Measurements from ENCODE around the gene CXCR6. TPM values are rescaled to one million over a fixed set of nuclear protein-coding genes. Genes with fewer than 3 reads are reported as not detected.

Gene CXCR6
- total and polyA plus RNA-seq, 7 donors = 0.05 to 0.50 (median 0.10) TPM; not detected in 4

GRCh38 chr3:45904931-45905330, 38.3 kb upstream of the CXCR6 start:
- no peak overlapping the region for H3K27ac ChIP-seq
- H3K36me3 ChIP-seq (ENCODE audit: insufficient read depth in 1 of 2, low read depth in 1 of 2) = peaks cover 4 to 23% of the 10 kb centered on the region in 2 donors
- intact Hi-C loops (cut with DNase I) = loop anchor here (5.0 kb wide), 1 partner anchor 143 kb away; no protein-coding TSS in a partner anchor
- H3K27me3 ChIP-seq (ENCODE audit: insufficient read depth in 3 of 3, low read length in 2 of 3) = no peaks in the 10 kb centered on the region
- TF ChIP-seq CTCF (IDR thresholded peaks at IDR 0.05) = no peak
- H3K4me3 ChIP-seq = no peak overlapping the region
- peaks cover 7% of the 10 kb centered on the region for H3K4me1 ChIP-seq
- ATAC-seq (no peak), DNase-seq (no peak)
- WGBS, 3 donors = 85 to 91% (median 90%) methylated on average over 3 of the region's 3 CpGs
- H3K9me3 ChIP-seq = no peaks in the 10 kb centered on the region

GRCh38 chr3:45905755-45906154, 37.5 kb upstream of the CXCR6 start:
- H3K36me3 ChIP-seq (ENCODE audit: insufficient read depth in 1 of 2, low read depth in 1 of 2) = peaks cover 4 to 23% of the 10 kb centered on the region in 2 donors
- WGBS, 3 donors = 81 to 86% (median 82%) methylated on average over 3 of the region's 3 CpGs
- no peaks in the 10 kb centered on the region for H3K27me3 ChIP-seq (ENCODE audit: insufficient read depth in 3 of 3, low read length in 2 of 3)
- peaks cover 7% of the 10 kb centered on the region for H3K4me1 ChIP-seq
- TF ChIP-seq CTCF (IDR thresholded peaks at IDR 0.05) = no peak
- intact Hi-C loops (cut with DNase I) = loop anchor here (5.0 kb wide), 1 partner anchor 143 kb away; no protein-coding TSS in a partner anchor
- H3K4me3 ChIP-seq = no peak overlapping the region
- no peak overlapping the region for H3K27ac ChIP-seq
- ATAC-seq = no peak
- no peaks in the 10 kb centered on the region for H3K9me3 ChIP-seq
- no peak for DNase-seq

GRCh38 chr3:45906681-45907407, 36.4 kb upstream of the CXCR6 start:
- peak; percentile 43 to 64 for DNase-seq
- no peaks in the 10 kb centered on the region for H3K27me3 ChIP-seq (ENCODE audit: insufficient read depth in 3 of 3, low read length in 2 of 3)
- H3K27ac ChIP-seq = peak overlapping the region; percentile 24
- peak; percentile 34 for TF ChIP-seq CTCF (IDR thresholded peaks at IDR 0.05)
- WGBS, 3 donors = 44 to 54% (median 48%) methylated on average over 9 of the region's 9 CpGs
- intact Hi-C loops (cut with DNase I) = loop anchor here (5.0 kb wide), 1 partner anchor 145 kb away; no protein-coding TSS in a partner anchor
- no peaks in the 10 kb centered on the region for H3K9me3 ChIP-seq
- H3K36me3 ChIP-seq (ENCODE audit: insufficient read depth in 1 of 2, low read depth in 1 of 2) = peaks cover 4 to 23% of the 10 kb centered on the region in 2 donors
- ATAC-seq = peak; percentile 87 to 94 (median 92)
- peaks cover 7% of the 10 kb centered on the region for H3K4me1 ChIP-seq
- no peak overlapping the region for H3K4me3 ChIP-seq

- DNase-seq = no peak
- intact Hi-C loops (cut with DNase I) = loop anchor here (5.0 kb wide), 1 partner anchor 146 kb away; no protein-coding TSS in a partner anchor
- WGBS, 3 donors = 65 to 68% (median 67%) methylated on average over 13 of the region's 13 CpGs
- TF ChIP-seq CTCF (IDR thresholded peaks at IDR 0.05) = no peak
- no peak overlapping the region for H3K4me3 ChIP-seq
- H3K4me1 ChIP-seq = peaks cover 7% of the 10 kb centered on the region
- peak; percentile 67 to 80 (median 78) for ATAC-seq
- H3K27me3 ChIP-seq (ENCODE audit: insufficient read depth in 3 of 3, low read length in 2 of 3) = no peaks in the 10 kb centered on the region
- no peak overlapping the region for H3K27ac ChIP-seq
- no peaks in the 10 kb centered on the region for H3K9me3 ChIP-seq
- H3K36me3 ChIP-seq (ENCODE audit: insufficient read depth in 1 of 2, low read depth in 1 of 2) = peaks cover 0 to 21% of the 10 kb centered on the region in 2 donors
These were observed 35.2 kb upstream of the CXCR6 start for GRCh38 chr3:45907769-45908705.

All from psoas muscle (tissue), 8 donors.